ENCODE data around the gene MZT2A.
"Not testable (repeated sequence)": the region's sequence is repeated elsewhere in the genome, so short reads cannot be mapped to it uniquely, and the experiment has no call there.

MZT2A gene

DNA sequence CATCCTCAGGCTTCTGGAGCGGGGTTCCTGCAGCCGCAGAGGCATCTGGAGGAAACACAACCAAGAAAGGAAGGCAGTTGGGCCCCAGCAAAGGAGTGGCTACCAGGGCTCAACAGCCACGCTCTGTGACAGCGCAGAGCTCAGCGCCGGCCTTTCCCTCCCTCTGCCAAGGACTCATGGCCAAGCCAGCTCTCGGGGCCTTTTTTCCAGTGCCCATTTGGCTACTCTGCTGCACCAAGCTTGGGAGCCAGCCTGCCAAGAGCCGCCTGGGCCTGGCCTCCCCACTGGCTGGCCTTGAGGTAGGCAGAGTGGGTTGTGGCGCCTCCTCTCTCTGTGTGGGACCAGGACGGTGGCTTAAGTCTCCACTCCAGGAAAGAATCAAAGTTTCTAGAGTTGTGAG, 28.3 kb upstream of the MZT2A start:
- no peak for DNase-seq (ENCODE audit: low read depth in 2 of 2)

- not testable (repeated sequence) for DNase-seq (ENCODE audit: low read depth in 2 of 2)
Observed at GRCh38 chr2:131519871-131520470, 27.8 kb upstream of the MZT2A start.

DNA sequence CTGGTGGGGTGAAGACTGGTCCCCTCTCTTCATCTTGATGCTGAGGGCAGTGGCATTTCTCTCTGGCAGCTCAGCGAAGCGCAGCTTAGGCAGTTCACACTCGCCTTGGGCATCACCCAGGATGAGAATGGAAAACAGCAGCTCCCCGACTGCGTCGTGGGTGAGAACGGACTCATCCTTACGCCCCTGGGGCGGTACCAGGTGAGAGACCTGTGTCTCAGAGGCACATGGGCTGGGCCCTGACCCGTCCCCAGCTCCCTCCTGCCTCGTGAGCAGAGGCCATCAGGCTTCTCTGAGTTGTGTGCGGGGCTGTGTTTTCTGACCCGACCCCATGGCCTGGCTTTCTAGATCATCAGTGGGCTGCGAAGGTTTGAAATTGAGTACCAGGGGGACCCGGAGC, 27.3 kb upstream of the MZT2A start:
- DNase-seq (ENCODE audit: low read depth in 2 of 2) = no peak

DNA sequence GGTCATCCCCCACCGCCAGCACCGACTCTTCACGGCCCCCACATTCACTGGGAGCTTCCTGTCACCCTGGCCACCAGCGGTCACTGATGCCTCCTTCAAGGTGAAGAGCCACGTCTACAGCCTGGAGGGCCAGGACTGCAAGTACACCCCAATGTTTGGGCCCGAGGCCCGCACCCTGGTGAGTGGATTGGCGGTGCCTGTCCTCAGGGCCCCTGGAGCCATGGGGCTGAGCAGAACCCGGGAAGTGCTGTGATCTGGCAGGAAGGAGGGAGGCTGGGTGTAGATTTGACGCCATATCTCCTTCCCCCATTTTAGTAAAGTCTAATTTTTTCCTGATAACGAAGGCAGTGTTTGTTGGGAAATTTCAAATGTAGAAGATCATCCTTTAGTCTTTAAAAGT, 26.3 kb upstream of the MZT2A start:
- DNase-seq (ENCODE audit: low read depth in 2 of 2) = not testable (repeated sequence)

DNA sequence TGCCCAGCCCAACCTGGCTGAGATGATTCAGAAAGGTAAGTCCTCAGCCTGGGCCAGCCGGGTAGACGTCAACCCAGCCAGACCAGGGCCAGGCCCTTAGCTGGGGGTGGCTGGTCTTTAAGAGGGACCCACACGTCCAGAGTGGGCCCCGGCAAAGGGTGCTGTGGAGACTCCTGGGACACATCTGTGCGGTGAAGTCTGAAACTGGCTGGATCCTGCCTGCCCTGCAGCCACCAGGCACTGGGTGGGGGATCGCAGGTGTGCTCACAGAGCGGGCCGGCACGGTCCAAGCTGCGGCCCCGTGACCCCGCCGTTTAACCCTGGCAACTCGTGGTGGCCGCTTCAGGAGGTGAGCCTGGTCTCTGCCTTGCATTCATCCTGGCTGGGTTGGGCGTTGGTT, 25.7 kb upstream of the MZT2A start:
- DNase-seq (ENCODE audit: low read depth in 2 of 2) = not testable (repeated sequence)

- DNase-seq (ENCODE audit: low read depth in 2 of 2) = no peak
Observed at GRCh38 chr2:131517106-131517831, 25.1 kb upstream of the MZT2A start.

GRCh38 chr2:131516621-131517020, 24.4 kb upstream of the MZT2A start:
- DNase-seq (ENCODE audit: low read depth in 2 of 2) = not testable (repeated sequence)

DNA sequence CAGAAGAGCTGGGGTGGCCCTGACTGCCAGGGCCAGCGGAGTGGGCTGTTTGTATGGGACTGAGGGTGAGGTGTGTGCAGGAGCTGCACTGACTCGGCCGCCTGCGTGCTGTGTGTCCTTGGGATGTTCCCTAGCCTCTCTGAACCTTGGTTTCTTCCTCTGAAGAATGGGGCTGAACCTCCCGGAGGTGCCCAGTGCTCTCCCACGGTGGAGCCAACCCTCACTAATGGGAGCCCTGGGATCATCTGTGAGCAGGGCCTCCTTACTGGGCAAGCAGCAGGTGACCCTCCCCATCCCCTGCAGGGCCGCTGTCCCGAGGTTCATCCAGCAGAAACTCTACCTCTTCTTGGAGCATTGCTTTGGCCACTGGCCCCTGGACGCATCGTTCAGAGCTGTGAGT, 23.8 kb upstream of the MZT2A start:
- DNase-seq (ENCODE audit: low read depth in 2 of 2) = no peak

DNA sequence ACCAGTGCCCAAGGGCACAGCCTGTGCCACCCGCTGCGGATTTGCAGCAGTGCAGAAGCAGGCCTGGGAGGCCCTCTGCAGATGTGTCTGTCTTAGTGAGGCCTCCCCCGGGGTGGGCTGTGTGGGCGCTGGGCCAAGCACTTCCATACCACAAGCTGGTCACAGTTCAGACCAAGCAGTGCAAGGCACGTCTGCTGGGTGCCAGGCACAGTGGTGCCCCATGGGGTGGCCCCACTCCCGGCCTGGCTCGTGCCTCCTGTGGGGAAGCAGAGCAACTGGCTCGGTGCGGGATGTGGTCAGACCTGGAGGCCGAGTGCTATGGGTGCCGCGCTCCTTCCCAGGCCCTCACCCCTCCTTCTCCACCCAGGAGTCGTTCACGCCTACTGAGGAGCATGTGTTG, 23.0 kb upstream of the MZT2A start:
- DNase-seq (ENCODE audit: low read depth in 2 of 2) = not testable (repeated sequence)

- DNase-seq (ENCODE audit: low read depth in 2 of 2) = not testable (repeated sequence)
Observed at GRCh38 chr2:131514408-131515166, 22.4 kb upstream of the MZT2A start.

DNA sequence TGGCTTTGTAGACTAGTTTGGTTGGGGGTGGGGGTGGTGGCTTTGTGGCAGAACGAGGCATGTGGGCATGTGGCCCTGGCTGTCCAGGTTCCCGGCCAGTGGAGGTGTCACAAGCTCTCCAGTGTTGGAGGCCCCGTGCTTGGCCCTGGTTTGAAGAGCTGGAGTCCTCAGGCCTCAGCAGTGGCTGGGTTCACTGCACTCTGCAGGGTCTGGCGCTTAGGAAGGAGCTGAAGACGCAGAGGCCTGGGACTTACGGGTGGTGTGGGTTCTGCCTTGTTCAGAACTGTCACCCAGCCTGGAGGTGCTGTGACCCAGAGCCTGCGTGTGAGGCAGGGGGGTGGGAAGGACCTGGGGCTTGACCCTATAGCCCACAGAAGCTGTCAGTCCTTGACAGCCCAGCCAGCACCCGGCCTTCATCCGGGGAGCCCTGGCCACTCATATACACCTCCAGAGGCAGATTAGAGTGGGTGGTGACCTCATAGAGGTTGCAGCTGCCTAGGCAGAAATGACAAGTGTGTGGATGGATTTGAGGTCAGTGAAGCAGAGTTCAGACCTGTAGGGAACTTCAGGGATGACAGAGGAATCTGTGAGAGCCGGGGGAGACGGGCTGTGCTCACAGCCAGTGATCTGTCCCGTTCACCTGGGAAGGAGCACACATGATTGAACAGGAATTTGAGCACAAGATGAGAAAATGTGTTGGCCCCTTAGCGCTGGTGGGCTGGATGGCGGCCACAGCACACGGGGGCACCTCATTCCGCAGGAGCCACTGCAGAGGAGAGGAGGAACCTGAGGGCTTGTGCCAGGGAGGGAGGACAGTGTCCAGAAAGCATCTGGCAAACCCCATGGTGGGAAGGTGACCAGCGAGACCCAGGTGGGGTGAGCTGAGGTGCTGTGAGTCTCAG, 20.0 kb upstream of the MZT2A start:
- DNase-seq (ENCODE audit: low read depth in 2 of 2) = not testable (repeated sequence)

GRCh38 chr2:131511291-131511968, 19.2 kb upstream of the MZT2A start:
- DNase-seq (ENCODE audit: low read depth in 2 of 2) = not testable (repeated sequence)

GRCh38 chr2:131509615-131510014, 17.4 kb upstream of the MZT2A start:
- DNase-seq (ENCODE audit: low read depth in 2 of 2) = no peak

GRCh38 chr2:131504082-131504750, 12.0 kb upstream of the MZT2A start:
- not testable (repeated sequence) for DNase-seq (ENCODE audit: low read depth in 2 of 2)

DNA sequence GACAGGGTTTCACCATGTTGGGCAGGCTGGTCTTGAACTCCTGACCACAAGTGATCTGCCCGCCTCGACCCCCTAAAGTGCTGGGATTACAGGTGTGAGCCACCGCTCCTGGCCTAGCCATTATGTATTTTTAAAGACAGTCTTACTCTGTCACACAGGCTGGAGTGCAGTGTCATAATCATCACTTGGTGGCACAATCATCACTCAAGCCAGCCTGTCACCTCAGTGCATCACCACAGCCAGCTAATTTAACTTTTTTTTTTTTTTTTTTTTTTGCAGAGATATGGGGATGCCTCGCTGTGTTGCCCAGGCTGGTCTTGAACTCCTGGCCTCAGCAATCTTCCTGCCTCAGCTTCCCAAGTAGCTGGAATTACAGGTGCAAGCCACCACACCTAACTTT, 11.4 kb upstream of the MZT2A start:
- not testable (repeated sequence) for DNase-seq (ENCODE audit: low read depth in 2 of 2)

GRCh38 chr2:131498321-131498973, 6.2 kb upstream of the MZT2A start:
- DNase-seq (ENCODE audit: low read depth in 2 of 2) = not testable (repeated sequence)

- DNase-seq (ENCODE audit: low read depth in 2 of 2) = not testable (repeated sequence)
Observed at GRCh38 chr2:131495506-131495905, 3.3 kb upstream of the MZT2A start.

- no peak for DNase-seq (ENCODE audit: low read depth in 2 of 2)
Observed at GRCh38 chr2:131493199-131493968, 1.2 kb upstream of the MZT2A start.

Data from stimulated activated CD4-positive, alpha-beta T cell treated with anti-CD3 and anti-CD28 coated beads, Interleukin-1b, Interleukin-23, amount 100 ng/mL, for 4 hours (primary cell).